ENCODE data around the gene CMTM5.
"Not testable (repeated sequence)": the region's sequence is repeated elsewhere in the genome, so short reads cannot be mapped to it uniquely, and the experiment has no call there.

CMTM5 gene

DNA sequence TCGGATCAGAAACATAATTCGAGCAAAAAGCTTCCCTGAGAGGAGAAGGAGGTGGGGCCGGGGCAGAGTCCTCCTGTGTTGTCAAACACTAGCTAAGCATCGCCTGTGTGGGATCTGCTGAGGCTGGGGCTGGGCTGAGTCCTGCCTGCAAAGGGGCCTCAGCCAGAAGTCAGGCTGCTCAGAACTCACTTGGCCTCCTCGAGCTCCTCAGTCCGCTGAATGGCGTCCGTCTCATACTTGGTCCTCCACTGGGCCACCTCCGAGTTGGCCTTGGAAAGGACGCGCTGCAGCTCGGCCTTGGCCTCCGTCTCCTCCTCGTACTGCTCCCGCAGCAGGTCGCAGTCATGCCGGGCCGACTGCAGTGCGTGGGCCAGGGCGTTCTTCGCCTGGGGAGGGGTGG is 41.2 kb downstream of the CMTM5 start:
- Mint-ChIP-seq H3K4me1 (ENCODE audit: low read depth) (peaks cover 12% of the 10 kb centered on the region), H3K4me3 (no peak overlapping the region), H3K27ac (no peak overlapping the region), H3K27me3 (peaks cover 4% of the 10 kb centered on the region), H3K36me3 (ENCODE audit: low read depth) (no peaks in the 10 kb centered on the region), H3K9me3 (no peaks in the 10 kb centered on the region)

GRCh38 chr14:23419646-23420045 is 42.8 kb downstream of the CMTM5 start:
- not testable (repeated sequence) for H3K27ac Mint-ChIP-seq; H3K36me3 Mint-ChIP-seq (ENCODE audit: low read depth); H3K9me3 Mint-ChIP-seq; H3K4me3 Mint-ChIP-seq; H3K27me3 Mint-ChIP-seq
- H3K4me1 Mint-ChIP-seq (ENCODE audit: low read depth) = peaks cover 12% of the 10 kb centered on the region

DNA sequence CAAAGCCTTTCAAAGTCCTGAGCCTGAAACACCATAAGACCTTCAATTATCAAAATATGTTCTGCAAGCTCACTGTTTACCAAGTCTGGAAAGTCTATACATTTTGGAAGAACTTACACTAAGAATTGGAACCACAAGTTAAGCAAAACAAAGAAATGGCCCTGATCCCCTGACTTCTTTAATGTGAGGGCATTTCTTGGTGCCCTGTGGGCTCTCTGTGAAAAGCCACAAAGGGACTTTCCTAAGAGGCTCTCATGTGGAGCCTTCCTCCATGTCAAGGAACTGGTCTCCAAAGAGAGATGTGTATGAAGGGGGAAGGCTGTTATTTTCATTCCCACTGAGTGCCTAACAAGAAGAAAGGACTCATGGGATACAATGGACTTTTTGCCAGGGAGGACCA is 44.7 kb downstream of the CMTM5 start:
- Mint-ChIP-seq H3K9me3 (no peaks in the 10 kb centered on the region), H3K36me3 (ENCODE audit: low read depth) (no peaks in the 10 kb centered on the region), H3K27me3 (peaks cover 4% of the 10 kb centered on the region), H3K27ac (no peak overlapping the region), H3K4me3 (no peak overlapping the region), H3K4me1 (ENCODE audit: low read depth) (peaks cover 12% of the 10 kb centered on the region)

- Mint-ChIP-seq H3K36me3 (ENCODE audit: low read depth) (no peaks in the 10 kb centered on the region), H3K27ac (no peak overlapping the region), H3K4me1 (ENCODE audit: low read depth) (peaks cover 12% of the 10 kb centered on the region), H3K9me3 (no peaks in the 10 kb centered on the region), H3K4me3 (no peak overlapping the region), H3K27me3 (peaks cover 4% of the 10 kb centered on the region)
Observed at GRCh38 chr14:23423657-23424056, 46.8 kb downstream of the CMTM5 start.

DNA sequence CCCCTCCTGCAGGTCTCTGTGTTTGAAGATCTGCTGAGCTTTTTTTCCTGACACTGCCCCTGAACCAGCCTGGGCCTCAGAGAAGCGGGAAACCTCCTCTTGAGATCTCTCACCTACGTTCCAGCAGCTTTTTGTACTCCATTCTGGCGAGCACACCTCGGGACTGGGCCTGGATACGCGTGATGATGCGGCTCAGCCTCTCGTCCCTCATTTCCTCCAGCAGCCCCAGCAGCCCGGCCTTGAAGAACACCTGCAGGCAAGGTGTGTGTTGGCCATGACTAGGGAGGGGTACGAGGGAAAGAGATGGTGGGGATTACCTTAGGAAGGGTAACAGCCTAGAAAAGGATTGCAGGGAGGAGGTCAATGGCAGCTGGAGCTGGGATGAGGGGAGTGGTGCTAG is 48.3 kb downstream of the CMTM5 start:
- Mint-ChIP-seq H3K27ac (no peak overlapping the region), H3K4me3 (no peak overlapping the region)

DNA sequence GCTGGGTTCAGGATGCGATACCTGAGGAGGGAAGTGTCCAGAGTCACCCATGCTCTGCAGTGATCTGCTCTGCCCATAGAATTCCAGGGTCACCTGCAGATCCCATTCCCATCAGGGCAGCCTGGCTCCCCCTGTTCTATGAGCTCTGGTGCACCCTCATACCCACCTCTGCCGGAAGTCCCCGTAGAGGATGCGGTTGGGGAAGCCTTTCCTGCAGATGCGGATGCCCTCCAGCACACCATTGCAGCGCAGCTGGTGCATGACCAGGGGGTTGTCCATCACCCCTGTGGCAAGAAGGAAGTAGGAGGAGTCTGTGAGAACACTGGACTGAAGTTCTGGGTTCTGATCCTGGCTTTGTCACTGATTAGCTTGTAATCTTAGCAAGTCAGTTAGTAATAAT is 49.0 kb downstream of the CMTM5 start:
- peaks cover 12% of the 10 kb centered on the region for H3K4me1 Mint-ChIP-seq (ENCODE audit: low read depth)
- not testable (repeated sequence) for H3K9me3 Mint-ChIP-seq; H3K4me3 Mint-ChIP-seq; H3K27ac Mint-ChIP-seq; H3K36me3 Mint-ChIP-seq (ENCODE audit: low read depth); H3K27me3 Mint-ChIP-seq

More for the DNA sequence above, 48.3 kb downstream of the CMTM5 start:
- H3K9me3 Mint-ChIP-seq = no peaks in the 10 kb centered on the region
- H3K36me3 Mint-ChIP-seq (ENCODE audit: low read depth) = no peaks in the 10 kb centered on the region
- H3K4me1 Mint-ChIP-seq (ENCODE audit: low read depth) = peaks cover 12% of the 10 kb centered on the region
- peaks cover 2% of the 10 kb centered on the region for H3K27me3 Mint-ChIP-seq

DNA sequence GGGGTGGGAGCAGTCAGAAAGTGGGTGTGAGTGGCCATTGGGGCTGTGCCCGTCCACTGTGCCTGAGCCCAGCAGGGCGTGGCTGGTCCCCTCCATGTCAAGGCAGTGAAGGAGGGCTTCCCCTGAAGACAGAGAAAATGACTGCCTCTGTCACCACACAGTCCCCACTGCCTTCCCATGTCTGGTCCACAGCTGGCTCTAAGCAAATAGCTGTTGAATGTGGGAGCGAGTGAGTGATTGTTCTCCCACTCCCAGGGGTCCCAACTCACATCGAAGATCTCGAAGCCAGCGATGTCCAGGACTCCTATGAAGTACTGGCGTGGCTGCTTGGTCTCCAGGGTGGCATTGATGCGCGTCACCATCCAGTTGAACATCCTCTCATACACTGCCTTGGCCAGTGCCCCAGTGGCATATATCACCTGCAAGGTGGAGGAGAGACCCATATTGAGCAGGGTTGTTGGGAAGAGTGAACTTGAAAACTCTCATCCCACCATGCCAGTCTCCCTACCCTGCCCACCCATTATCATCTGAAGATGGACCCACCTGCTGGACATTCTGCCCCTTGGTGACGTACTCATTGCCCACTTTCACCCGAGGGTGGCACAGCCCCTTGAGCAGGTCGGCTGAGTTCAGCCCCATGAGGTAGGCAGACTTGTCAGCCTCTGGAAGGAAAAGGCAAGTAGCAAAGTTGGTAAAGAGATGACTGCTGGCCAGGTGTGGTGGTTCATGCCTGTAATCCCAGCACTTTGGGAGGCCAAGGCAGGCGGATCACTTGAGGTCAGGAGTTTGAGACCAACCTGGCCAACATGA is 52.0 kb downstream of the CMTM5 start:
- no peak overlapping the region for H3K27ac Mint-ChIP-seq
- no peaks in the 10 kb centered on the region for H3K27me3 Mint-ChIP-seq
- H3K9me3 Mint-ChIP-seq = no peaks in the 10 kb centered on the region

More for the DNA sequence above, 52.0 kb downstream of the CMTM5 start:
- H3K4me3 Mint-ChIP-seq = no peak overlapping the region
- no peaks in the 10 kb centered on the region for H3K4me1 Mint-ChIP-seq (ENCODE audit: low read depth)
- H3K36me3 Mint-ChIP-seq (ENCODE audit: low read depth) = no peaks in the 10 kb centered on the region
